Sigmoid colon (tissue), 4 donors: ENCODE data around the gene CDC6.

Experiments used
- CTCF ChIP-seq, 4 experiments: fragments of 450-650 bp in 3 of 4; fragments of 200-600 bp in 1 of 4; IDR thresholded peaks; one replicate each; pipeline ENCODE4 v1.5.1; 2016 to 2019; ENCODE audit warnings: antibody characterized with exemption in 4 of 4, mild to moderate bottlenecking in 3 of 4, moderate library complexity in 2 of 4
- EP300 ChIP-seq, 4 donors: sonication (generic); formaldehyde crosslinking; IDR thresholded peaks; one replicate each; pipeline ENCODE4 v1.6.1; 2017; ENCODE audit warnings: antibody characterized with exemption in 4 of 4
- POLR2A ChIP-seq, 2 donors: fragments of 450-650 bp; IDR thresholded peaks; one replicate each; pipeline ENCODE4 v1.6.1; 2016; ENCODE audit warnings: antibody characterized with exemption in 2 of 2, mild to moderate bottlenecking in 2 of 2, moderate library complexity in 2 of 2

DNA sequence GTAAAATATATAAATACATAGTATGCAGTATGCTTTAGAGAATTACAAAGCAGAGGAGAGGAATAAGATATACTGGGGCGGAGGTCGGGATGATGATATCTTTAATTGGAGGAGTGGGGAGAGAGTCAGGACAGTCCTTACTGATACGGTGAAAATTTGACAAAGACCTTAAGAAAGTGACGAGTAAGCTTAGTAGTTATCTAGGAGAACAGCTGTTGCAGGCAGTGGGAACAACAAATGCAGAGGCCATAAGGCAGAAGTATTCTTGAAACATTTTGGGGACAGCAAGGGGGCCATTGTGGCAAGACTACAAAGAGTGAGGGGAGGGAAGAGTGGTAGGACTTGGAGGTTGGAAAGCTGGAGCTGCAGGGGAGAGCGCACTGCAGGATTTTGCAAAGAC, 22.3 kb upstream of the CDC6 start:
- TF ChIP-seq CTCF (IDR thresholded peaks at IDR 0.05) (no peak), POLR2A (IDR thresholded peaks at IDR 0.05) (no peak), EP300 (IDR thresholded peaks at IDR 0.05) (no peak)
